DND-41 (cell line): Measurements from ENCODE around the gene UTS2.

Experiments used
- EZH2 ChIP-seq: IDR thresholded peaks from 3 replicates; pipeline ENCODE4 v1.6.1; 2012; ENCODE audit warnings: borderline replicate concordance, low read depth, mild to moderate bottlenecking, moderate library complexity, low read length, inconsistent platforms; ENCODE audit not compliant: severe bottlenecking
- TF ChIP-seq, protein P1 (sequence below): IDR thresholded peaks from 2 replicates; pipeline ENCODE4 v1.5.1; 2012; ENCODE audit warnings: borderline replicate concordance, low read length, moderate library complexity, mild to moderate bottlenecking; ENCODE audit not compliant: poor library complexity, severe bottlenecking; ENCODE audit errors: extremely low read depth

DNA sequence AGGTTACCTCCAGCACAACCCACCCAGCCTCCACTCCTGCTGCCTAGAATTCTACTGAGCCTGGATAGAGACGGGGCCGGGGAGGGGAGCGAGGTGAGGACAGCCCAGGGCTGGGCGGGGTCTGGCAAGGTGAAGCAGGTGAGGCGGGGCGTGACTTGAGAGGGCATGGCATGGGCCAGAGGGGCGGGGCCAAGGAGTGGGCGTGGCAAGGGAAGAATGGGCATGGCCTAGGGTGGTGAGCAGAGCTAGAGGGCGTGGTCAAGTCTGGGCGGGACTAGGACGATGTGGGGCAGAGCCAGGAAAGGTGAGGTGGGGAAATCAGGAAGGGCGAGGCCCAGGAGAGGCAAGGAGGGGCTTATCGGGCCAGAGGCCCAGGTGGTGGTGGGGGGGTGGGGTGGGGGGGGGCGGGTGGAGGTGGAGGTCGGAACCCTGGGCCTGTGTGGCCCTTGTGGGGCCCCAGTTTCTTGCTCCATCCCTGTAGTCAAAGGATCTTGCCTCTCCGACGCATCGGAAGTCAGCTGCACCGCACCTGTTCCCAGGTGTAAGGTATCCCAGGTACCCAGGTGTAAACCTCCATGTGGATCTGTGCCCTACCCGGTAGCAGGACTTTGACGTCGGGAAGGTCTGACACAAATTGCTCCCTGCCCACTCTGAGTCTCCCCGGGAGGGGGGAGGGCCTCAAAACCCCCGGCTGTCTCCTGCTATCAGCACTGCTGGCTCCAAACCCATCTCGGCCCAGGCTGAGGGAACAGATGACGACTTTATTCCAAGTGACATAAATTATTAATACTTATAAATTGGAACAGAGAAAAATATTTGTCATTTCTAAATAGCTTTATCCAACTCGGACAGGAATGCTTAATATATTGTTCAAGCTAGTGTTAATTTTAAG is 32.9 kb upstream of the UTS2 start:
- TF ChIP-seq, protein P1, sequence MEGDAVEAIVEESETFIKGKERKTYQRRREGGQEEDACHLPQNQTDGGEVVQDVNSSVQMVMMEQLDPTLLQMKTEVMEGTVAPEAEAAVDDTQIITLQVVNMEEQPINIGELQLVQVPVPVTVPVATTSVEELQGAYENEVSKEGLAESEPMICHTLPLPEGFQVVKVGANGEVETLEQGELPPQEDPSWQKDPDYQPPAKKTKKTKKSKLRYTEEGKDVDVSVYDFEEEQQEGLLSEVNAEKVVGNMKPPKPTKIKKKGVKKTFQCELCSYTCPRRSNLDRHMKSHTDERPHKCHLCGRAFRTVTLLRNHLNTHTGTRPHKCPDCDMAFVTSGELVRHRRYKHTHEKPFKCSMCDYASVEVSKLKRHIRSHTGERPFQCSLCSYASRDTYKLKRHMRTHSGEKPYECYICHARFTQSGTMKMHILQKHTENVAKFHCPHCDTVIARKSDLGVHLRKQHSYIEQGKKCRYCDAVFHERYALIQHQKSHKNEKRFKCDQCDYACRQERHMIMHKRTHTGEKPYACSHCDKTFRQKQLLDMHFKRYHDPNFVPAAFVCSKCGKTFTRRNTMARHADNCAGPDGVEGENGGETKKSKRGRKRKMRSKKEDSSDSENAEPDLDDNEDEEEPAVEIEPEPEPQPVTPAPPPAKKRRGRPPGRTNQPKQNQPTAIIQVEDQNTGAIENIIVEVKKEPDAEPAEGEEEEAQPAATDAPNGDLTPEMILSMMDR = no peak
- TF ChIP-seq EZH2 = no peak
